ENCODE measurements around the gene ZDHHC11B.
"Not testable (repeated sequence)": the region's sequence is repeated elsewhere in the genome, so short reads cannot be mapped to it uniquely, and the experiment has no call there.

Gene ZDHHC11B

DNA sequence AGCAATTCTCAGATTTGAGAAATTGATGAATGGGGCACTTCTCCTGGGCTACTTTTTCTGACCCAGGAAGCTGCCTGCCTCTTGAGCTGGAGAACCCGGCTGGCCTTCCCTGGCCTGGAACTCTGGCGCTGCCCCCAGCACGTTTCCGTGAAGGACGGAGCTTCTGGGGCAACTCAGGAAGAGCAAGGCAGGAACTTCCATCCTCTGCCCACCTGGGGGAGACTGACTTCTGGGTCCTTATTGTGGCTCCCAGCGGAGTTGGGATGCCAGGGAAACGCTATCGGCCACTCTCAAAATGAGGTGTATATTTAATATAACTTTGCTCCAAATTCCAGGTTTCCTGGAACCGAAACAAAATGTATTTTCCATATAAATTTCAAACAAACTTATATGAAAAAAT, 57.4 kb downstream of the ZDHHC11B start:
- in situ Hi-C loops (cut with MboI; ENCODE audit: low sequenced_read_pairs), result not testable (repeated sequence)

DNA sequence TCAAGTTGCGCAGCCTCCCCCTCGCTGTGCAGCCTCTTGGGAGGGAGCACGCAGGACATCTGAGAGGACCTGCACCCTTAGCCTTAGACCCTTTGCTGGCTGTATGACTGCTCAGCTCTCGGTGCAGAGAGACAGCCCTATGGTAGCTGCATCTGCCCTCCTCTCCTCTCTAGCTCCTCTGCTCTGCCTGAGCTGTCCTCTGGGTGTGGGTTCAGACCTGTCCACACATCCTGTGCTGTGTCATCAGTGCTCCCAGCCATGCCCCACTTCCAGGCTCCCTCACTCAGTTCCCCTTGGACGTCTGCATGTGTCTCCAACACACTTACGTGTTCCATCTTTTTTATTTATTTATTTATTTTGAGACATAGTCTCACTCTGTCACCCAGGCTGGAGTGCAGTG, 60.7 kb downstream of the ZDHHC11B start:
- in situ Hi-C loops (cut with MboI; ENCODE audit: low sequenced_read_pairs), result not testable (repeated sequence)

DNA sequence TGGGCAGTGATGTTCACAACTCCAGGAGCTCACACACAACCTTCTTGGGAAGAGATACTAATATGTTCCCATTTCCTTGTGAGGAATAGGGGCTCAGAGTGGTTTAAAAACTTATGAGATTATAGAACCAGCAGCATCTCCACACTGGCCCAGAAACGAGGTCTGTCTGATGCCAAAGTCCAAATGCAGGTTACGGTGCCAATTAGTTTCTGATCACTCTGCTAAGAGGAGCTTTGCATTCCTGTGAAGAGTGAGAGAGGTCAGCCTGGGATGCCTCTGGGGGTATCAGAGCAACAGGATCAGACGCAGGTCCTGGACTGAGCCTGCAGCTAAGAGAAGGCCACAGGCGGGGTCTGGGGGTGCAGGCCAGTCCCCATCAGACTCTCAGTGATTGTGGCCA, 61.2 kb downstream of the ZDHHC11B start:
- in situ Hi-C loops (cut with MboI; ENCODE audit: low sequenced_read_pairs), result not testable (repeated sequence)

DNA sequence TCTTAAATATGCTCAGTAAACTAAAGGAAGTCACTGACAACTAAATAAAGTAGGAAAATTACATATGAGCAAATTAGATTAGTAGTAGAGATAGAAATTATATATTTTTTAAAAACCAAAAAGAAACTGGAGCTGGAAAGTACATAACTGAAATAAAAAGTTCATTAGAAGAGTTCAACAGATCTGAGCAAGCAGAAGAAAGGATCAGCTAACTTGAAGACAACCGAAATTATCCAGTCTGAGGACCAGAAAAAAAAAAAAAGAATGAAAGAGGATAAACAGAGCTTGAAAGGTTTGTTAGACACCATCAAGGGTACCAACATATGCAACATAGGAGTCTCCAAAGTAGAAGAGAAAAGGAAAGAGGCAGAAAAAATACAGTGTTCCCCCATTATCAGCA, 65.2 kb downstream of the ZDHHC11B start:
- in situ Hi-C loops (cut with MboI; ENCODE audit: low sequenced_read_pairs), result not testable (repeated sequence)

DNA sequence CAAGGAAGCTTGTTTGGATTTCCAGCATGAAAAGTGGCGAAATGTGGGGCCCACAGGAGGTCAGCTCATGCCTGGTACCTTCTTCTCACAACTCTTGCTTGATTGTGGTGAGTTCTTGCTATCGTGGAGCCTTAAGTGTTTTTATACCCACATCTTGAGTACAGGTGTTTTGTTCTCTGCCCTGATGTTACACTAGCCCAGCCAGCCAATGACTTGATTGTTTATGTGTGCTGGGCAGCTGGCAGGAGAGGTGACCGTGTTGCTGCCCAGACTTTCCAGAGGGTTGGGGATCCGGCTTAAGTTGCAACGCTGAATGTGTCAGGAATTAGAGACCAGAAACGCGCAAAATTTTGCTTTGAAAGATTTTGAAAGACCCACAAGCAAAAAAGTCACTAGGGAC, 67.4 kb downstream of the ZDHHC11B start:
- in situ Hi-C loops (cut with MboI; ENCODE audit: low sequenced_read_pairs), result no loop called here

- in situ Hi-C loops (cut with MboI; ENCODE audit: low sequenced_read_pairs), result not testable (repeated sequence)
Observed at GRCh38 chr5:716740-717139, 67.8 kb downstream of the ZDHHC11B start.

GRCh38 chr5:715636-716035, 68.9 kb downstream of the ZDHHC11B start:
- in situ Hi-C loops (cut with MboI; ENCODE audit: low sequenced_read_pairs), result not testable (repeated sequence)

DNA sequence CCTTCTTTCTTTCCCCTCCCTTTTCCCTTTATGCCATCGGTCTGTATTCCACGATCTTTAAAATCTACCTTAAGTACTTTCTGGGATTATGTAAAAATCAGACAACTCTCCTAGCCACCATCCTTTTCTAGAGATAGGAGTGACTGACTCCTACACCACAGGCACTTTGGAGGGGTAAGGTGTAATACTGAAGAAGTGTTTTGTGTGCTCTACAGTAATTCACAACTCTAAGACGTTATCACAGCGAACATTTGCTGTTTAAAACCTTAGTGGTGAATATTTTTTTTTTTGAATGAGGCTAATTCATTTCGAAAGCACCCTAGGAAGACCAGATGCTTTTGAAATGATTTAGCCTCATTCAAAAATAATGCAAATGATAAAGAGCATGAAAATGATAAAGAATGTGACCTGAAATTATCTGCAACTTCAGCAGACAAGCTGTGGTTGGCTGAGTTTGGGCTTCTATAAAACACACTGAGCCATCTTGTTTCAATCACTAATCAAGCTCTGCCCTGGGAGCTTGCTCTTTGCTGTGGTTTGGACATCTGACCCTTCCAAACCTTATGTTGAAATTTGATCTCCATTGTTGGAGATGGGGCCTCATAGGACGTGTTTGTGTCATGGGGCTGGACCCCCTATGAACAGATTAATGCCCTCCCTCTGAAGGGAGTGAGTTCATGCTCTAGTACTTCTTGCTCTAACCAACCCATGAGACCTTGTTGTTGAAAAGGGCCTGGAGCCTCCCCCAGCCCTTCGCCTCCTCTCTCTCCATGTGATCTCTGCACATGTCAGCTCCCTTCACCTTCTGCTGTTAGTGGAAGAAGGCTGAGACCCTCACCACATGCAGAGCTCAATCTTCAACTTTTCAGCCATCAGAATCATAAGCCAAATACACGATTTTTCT, 70.1 kb downstream of the ZDHHC11B start:
- in situ Hi-C loops (cut with MboI; ENCODE audit: low sequenced_read_pairs), result loop anchor here (5.0 kb wide), 1 partner anchor 83 kb away; no protein-coding TSS in a partner anchor

- in situ Hi-C loops (cut with MboI; ENCODE audit: low sequenced_read_pairs), result loop anchor here (5.0 kb wide), 1 partner anchor 84 kb away; no protein-coding TSS in a partner anchor
Observed at GRCh38 chr5:713686-714085, 70.8 kb downstream of the ZDHHC11B start.

GRCh38 chr5:708848-709517, 75.5 kb downstream of the ZDHHC11B start:
- in situ Hi-C loops (cut with MboI; ENCODE audit: low sequenced_read_pairs), result not testable (repeated sequence)

- in situ Hi-C loops (cut with MboI; ENCODE audit: low sequenced_read_pairs), result not testable (repeated sequence)
Observed at GRCh38 chr5:708374-708773, 76.2 kb downstream of the ZDHHC11B start.

DNA sequence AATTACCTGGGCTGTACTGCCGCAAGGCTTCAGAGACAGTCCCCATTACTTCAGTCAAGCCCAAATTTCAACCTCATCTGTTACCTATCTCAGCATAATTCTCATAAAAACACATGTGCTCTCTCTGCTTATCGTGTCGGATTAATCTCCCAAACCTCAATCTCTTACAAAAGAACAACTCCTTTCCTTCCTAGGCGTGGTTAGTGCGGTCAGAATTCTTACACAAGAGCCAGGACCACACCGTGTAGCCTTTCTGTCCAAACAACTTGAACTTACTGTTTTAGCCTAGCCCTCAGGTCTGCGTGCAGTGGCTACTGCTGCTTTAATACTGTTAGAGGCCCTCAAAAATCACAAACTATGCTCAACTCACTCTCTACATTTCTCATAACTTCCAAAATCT, 78.4 kb downstream of the ZDHHC11B start:
- in situ Hi-C loops (cut with MboI; ENCODE audit: low sequenced_read_pairs), result not testable (repeated sequence)

GRCh38 chr5:696753-697702, 87.5 kb downstream of the ZDHHC11B start:
- in situ Hi-C loops (cut with MboI; ENCODE audit: low sequenced_read_pairs), result not testable (repeated sequence)

GRCh38 chr5:696191-696590, 88.3 kb downstream of the ZDHHC11B start:
- in situ Hi-C loops (cut with MboI; ENCODE audit: low sequenced_read_pairs), result not testable (repeated sequence)

DNA sequence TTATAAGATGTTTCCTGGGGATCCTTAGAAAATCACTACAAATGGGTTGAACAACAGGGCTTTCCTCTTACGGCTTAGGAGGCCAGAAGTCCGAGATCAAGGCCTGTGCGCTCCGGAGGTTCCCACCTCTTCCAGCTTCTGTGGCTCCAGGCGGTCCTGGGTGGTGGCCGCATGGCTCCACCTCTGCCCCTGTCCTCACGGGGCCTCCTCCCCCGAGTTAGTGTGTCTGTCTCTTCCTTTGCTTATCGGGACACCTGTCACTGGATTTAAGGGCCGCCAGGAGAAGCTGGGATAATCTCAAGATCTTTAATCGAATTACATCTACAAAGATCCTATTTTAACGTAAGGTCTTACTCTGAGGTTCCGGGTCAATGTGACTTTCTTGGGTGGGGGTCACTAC, 89.1 kb downstream of the ZDHHC11B start:
- in situ Hi-C loops (cut with MboI; ENCODE audit: low sequenced_read_pairs), result not testable (repeated sequence)

DNA sequence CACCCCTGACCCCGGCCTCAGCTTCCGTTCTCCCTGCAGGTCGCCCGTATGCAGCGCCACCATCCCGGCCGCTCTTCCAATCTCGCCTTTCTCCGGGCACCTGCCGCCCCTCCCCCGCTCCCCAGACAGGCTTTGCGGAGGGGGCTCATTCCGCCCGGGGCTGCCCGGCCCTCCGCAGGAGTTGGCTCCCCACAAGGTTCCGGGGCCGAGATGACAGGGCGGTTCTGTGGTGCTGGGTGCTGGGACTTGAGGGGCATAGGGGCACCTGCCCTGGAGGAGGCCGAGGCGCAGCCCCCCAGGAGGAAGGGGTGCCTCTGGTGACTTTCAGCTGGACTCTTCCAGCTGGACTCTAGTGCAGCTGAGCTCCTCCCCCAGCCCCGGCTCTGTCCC, 90.5 kb downstream of the ZDHHC11B start:
- in situ Hi-C loops (cut with MboI; ENCODE audit: low sequenced_read_pairs), result not testable (repeated sequence)

DNA sequence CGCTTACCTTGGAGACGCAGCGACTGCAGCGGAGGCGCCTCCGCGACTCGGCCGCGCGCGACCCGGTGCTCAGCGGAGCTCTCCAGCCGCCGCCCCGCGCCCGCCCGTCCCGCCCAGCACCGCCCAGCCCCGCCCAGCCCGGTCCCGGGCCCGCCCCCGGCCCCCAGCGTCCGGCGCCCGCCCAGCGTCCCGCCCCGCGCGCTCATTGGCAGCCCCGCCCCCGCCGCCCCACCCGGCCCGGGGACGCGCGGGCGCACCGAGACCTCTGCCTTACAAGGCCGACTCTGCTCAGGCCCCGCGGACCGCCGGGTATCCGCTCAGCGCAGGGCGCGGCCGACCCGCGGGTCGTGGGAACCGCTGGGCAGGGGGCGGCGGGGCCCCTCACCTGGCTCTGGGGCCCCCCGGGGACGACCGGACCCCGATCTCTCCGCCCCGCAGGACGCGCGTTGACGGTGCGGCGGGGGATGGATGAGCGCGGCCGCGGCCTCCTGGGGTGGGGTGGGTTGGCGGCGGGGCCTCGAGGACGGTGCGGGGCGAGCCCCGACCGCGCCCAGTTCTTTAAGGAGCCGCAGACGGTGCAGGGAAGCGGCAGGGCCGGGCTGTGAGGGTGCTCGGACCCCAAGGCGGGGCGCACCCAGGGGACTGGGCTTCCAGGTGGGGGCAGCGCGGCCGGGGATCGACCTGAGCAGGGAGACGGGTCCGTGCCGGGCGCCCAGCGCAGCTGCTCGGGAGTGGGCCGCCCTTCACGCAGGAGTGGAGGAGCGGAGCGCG, 91.1 kb downstream of the ZDHHC11B start, which contains the start of gene TPPP:
TSS of gene TPPP (minus strand) at position 82 of the 771 bp plus-strand sequence. CDS start 15,292 bp downstream, outside the sequence.
- in situ Hi-C loops (cut with MboI; ENCODE audit: low sequenced_read_pairs), result not testable (repeated sequence)

DNA sequence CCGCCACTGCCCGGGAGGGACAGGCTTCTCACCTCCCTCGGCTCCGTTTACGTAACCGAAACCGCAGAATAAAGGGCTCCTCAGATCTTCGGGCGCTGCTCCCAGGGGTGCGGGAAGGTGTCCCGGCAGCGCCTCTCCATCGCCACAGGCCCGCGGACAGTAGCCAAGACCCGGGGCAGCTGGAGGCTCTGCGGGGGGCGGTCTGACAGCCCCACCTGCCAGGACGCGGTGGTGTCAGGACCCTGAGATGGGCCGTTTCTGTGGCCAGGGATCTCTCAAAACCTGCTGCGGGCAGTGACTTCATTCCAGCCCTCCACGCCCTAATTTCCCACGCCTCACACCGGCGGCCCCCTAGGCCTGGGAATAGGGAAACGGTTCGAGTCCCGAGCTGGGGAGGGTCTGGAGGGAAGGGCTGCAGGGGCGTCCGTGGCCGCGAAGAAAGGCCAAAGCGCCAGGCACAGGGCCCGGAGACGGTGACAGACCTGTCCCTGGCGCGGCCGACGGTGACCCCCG, 91.9 kb downstream of the ZDHHC11B start:
- in situ Hi-C loops (cut with MboI; ENCODE audit: low sequenced_read_pairs), result not testable (repeated sequence)

GRCh38 chr5:691817-692528, 92.6 kb downstream of the ZDHHC11B start:
- in situ Hi-C loops (cut with MboI; ENCODE audit: low sequenced_read_pairs), result no loop called here
